Pons (tissue), 1 donor: ENCODE data around the gene HOXC9.

Source experiments
- DNase-seq: peaks from one replicate; pipeline ENCODE4 v3.0.0-alpha.2; 2016; ENCODE audit warnings: low spot score

HOXC9 gene

GRCh38 chr12:54002278-54002914 lies 2.4 kb downstream of the HOXC9 start:
- DNase-seq = no peak

DNA sequence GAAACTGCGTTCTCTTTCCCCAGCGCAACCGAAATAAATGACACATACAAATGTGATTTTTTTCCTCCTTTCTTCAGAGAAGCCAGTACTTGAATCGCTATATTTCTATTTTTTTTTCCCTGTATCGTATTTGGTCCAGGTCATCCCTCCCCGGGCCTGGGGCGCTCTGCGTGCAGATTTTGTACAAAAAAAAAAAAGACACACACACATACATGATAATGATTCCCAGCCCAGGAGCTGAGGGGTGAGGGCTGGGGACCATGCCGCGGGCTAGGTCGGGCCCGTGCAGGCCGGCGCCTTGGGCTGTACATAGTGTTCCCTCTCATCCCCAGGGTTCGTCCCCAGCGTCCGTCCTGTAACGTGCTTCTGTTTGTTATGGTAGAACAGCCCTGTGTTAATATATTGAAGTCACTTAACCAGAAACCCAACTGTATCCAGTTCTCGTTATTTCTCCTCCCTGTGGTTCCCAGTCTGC lies 3.0 kb downstream of the HOXC9 start:
- no peak for DNase-seq

- no peak for DNase-seq
Measured at GRCh38 chr12:54003625-54004024, 3.7 kb downstream of the HOXC9 start.

- DNase-seq = no peak
Measured at GRCh38 chr12:54004063-54004840, 4.3 kb downstream of the HOXC9 start.

GRCh38 chr12:54004841-54005530 lies 5.0 kb downstream of the HOXC9 start:
- DNase-seq = no peak

GRCh38 chr12:54005531-54005852 lies 5.5 kb downstream of the HOXC9 start:
- DNase-seq = no peak

GRCh38 chr12:54005853-54006558 lies 6.0 kb downstream of the HOXC9 start:
- peak; percentile 77 for DNase-seq

- DNase-seq = no peak
Measured at GRCh38 chr12:54006559-54007220, 6.7 kb downstream of the HOXC9 start.

DNA sequence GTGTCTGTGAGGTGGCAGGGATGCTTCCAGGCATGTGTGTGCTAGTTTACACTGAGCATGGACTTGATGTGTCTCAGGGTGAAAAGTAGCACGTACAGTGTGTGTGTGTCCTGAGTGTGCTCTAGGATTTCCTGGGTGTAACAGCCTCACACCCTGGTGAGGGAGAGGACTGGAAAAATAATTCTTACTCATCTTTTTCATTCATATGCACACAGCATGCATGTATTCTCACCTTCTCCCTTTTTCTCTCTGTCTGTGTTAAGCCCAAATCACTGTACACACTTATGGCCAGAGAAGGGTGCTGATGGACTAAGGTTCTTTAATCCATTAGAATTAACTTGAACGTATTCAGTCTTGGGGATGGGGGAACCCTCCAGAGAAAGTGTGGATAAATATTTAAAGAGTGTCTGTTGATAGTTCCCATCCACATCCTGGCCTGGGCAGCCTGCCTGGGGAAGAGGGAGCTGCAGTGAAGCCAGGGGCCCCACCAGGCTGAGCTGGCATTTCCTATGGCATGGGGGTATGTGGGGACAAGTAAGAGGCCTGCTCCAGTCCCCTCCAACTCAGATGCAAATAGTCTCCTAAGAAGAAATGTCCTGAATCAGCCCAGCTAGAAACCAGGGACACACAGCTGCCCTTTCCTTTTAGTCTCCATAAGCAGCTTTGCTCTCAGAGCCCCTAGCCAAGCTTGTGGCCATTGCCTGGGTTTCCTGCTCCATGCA lies 7.7 kb downstream of the HOXC9 start:
- DNase-seq = no peak

- no peak for DNase-seq
Measured at GRCh38 chr12:54008260-54008552, 8.2 kb downstream of the HOXC9 start.

DNA sequence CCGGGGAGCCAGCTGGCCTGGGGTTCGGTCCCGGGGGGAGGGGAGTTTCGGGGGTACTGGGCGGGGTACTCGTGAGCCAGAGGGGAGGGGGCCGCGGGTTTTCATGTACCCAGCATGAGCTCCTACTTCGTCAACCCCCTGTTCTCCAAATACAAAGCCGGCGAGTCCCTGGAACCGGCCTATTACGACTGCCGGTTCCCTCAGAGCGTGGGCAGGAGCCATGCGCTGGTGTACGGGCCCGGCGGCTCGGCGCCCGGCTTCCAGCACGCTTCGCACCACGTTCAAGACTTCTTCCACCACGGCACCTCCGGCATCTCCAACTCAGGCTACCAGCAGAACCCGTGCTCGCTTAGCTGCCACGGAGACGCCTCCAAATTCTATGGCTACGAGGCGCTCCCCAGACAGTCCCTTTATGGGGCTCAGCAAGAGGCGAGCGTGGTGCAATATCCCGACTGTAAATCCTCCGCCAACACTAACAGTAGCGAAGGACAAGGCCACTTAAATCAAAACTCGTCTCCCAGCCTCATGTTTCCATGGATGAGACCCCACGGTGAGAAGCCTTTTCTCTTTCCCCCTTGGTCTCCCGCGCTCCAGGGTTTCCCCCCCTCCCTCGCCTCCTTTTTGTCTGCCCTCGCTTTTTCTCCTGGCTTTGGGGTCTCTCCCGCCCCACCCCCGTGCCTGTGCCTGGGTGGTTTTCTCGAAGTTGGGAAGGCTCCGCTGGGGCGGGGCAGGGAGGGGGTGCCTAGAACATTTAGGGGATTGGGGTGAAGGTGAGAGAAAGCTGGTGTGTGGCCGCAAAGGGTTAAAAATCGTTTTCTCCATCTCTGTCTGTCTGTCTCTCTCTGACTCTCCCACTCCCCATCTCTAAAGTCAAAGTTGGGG lies 9.5 kb downstream of the HOXC9 start:
- no peak for DNase-seq

DNA sequence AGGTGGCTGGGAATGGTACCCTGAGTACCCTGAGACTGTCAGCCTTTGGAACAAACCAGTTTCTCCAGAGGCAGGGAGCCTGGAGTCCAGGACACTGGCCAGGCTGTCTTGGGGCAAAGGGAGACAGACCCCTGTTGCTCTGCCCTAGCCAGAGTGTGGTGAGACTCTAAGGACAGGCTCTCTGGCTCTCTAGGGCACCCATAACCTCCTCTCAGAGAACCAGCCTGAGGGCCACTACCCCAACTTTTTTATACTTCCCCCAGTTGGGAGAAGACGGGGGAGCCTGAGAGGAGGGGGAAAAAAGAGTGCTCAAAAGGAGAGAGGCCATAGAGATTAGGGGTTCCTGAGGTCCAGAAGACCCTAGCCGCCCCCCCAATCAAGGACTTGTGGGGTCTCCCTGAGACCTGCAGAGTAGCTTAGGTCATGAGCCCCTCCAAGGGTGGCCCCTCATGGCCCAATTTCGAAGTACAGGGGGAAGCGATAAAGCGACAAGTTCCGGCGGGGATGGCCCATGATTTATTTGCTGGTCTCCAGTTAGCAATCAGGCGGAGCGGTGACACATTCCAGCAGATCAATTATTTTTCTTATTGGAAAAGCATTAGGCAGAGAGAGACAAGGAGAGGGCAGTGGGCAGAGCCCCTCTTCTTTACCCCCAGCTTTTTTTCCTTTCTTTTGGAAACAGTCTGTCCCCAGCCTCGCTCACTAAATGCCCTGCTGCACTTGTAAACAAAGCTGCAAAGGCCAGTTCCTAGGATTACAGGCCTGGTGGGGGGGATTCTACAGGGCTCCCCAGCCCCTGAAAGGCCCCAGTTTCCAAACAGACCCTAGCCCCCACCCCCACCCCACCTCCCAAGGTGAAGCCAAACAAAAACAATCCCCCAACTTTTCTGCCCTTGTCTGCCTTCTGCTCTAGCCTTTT lies 10.4 kb downstream of the HOXC9 start:
- no peak for DNase-seq

GRCh38 chr12:54010972-54011664 lies 11.2 kb downstream of the HOXC9 start:
- no peak for DNase-seq

- no peak for DNase-seq
Measured at GRCh38 chr12:54011665-54012532, 11.9 kb downstream of the HOXC9 start.

- no peak for DNase-seq
Measured at GRCh38 chr12:54012631-54013409, 12.9 kb downstream of the HOXC9 start.

DNA sequence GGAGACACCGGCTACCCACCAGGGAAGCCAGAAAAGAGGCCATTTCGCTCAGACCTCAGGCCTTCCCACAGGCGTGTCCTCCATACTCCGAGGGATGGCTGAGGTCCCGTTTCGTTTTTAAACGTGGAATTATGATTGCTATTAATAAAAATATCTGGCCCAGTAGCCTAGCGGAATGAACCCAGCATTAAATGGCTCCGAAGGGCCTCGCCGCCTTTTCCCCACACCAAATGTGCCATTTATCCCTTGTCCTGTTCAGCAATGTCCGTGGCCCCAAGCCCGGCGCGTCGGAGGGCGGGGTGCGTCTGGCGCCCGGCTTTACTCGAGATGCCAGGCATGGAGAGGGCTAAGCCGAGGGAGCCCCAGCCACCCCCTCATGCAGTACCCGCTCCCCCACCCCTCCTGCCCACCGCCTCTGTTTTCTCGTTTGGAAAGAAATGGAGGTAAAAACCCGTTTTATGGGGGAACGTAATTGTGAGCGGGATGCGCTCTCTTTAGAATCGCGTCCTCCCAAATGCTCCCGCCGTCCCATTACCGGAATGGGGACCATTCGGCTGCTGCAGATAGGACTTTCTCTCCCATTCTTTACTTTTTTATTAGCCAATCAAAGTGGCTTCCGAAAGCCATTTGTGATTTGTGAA lies 14.5 kb downstream of the HOXC9 start:
- no peak for DNase-seq
